B cell (primary cell): ENCODE results near the gene PLD5. TPM values are rescaled to one million over a fixed set of nuclear protein-coding genes. Genes with fewer than 3 reads are reported as not detected.
"Not testable (repeated sequence)": the region's sequence is repeated elsewhere in the genome, so short reads cannot be mapped to it uniquely, and the experiment has no call there.

Experiments used
- ATAC-seq: fragments of 200-7000 bp; cut with Tn5 transposase; one replicate; pipeline ENCODE4 v1.10.0; 2021; ENCODE audit warnings: low read depth, mild to moderate bottlenecking, moderate number of reproducible peaks, moderate library complexity
- CTCF ChIA-PET: fragments of 350-600 bp; sonication (Branson Sonifier 250); formaldehyde crosslinking; loops from one replicate; lab custom pipeline; 2021; ENCODE audit warnings: antibody characterized with exemption, inconsistent platforms; lab: Charles Lee
- POLR2A ChIA-PET: fragments of 350-600 bp; sonication (Branson Sonifier 250); formaldehyde crosslinking; loops from one replicate; lab custom pipeline; 2021; ENCODE audit warnings: antibody characterized with exemption; lab: Charles Lee
- DNase-seq: peaks from one replicate; pipeline ENCODE4 v3.0.0; 2013
- H2AFZ ChIP-seq: 2 replicates; pipeline ENCODE4 v1.6.1; 2012; ENCODE audit warnings: mild to moderate bottlenecking, low read depth, low read length; ENCODE audit not compliant: insufficient read depth, poor library complexity, severe bottlenecking
- H3K27ac ChIP-seq, 2 donors: 1 replicate in 1 of 2; 2 replicates in 1 of 2; pipeline ENCODE4 v1.5.1; 2012 to 2013; ENCODE audit warnings: low read length in 2 of 2, mild to moderate bottlenecking in 2 of 2, moderate library complexity in 1 of 2
- H3K27me3 ChIP-seq, 4 experiments: fragments of 200-600 bp in 1 of 4; sonication (generic) in 1 of 4; replicated peaks in 1 of 4; 1 replicate in 2 of 4; 2 replicates in 2 of 4; pipeline versions ENCODE4 v1.6.1 to v1.7.0; 2013 to 2016; ENCODE audit warnings: low read length in 3 of 4, mild to moderate bottlenecking in 2 of 4, mixed read lengths in 1 of 4, moderate library complexity in 1 of 4; ENCODE audit not compliant: insufficient read depth in 4 of 4, control insufficient read depth in 3 of 4; ENCODE audit errors: control extremely low read depth in 1 of 4
- H3K36me3 ChIP-seq, 2 experiments: replicated peaks in 1 of 2; 1 replicate in 1 of 2; 2 replicates in 1 of 2; pipeline versions ENCODE4 v1.6.1 to v1.7.1; 2013; ENCODE audit warnings: low read length in 1 of 2; ENCODE audit not compliant: insufficient read depth in 2 of 2, control insufficient read depth in 1 of 2; ENCODE audit errors: control extremely low read depth in 1 of 2, extremely low read depth in 1 of 2
- H3K4me1 ChIP-seq, 2 donors: fragments of 200-600 bp in 1 of 2; sonication (generic) in 1 of 2; 1 replicate in 1 of 2; 2 replicates in 1 of 2; pipeline versions ENCODE4 v1.5.1 to v1.6.1; 2013 to 2017; ENCODE audit warnings: low read length in 2 of 2; ENCODE audit not compliant: control insufficient read depth in 2 of 2, insufficient read depth in 2 of 2
- H3K4me2 ChIP-seq: replicated peaks from 2 replicates; pipeline ENCODE3; 2012; ENCODE audit warnings: mild to moderate bottlenecking, low read depth, low read length; ENCODE audit not compliant: poor library complexity, severe bottlenecking
- H3K4me3 ChIP-seq, 5 experiments: fragments of 200-600 bp in 1 of 5; sonication (generic) in 1 of 5; 1 replicate in 3 of 5; 2 replicates in 2 of 5; pipeline versions ENCODE4 v1.5.1 to v1.7.0; 2011 to 2016; ENCODE audit warnings: low read length in 4 of 5, mild to moderate bottlenecking in 4 of 5, low read depth in 2 of 5, control low read depth in 1 of 5, moderate library complexity in 1 of 5; ENCODE audit not compliant: insufficient read depth in 1 of 5; ENCODE audit errors: control extremely low read depth in 1 of 5, extremely low read depth in 1 of 5
- H3K79me2 ChIP-seq: fragments of 200-600 bp; sonication (generic); one replicate; pipeline ENCODE4 v1.6.0; 2016; ENCODE audit warnings: low read length; ENCODE audit not compliant: control insufficient read depth, insufficient read depth
- H3K9ac ChIP-seq: fragments of 200-600 bp; sonication (generic); 2 replicates; pipeline ENCODE4 v1.6.1; 2017; ENCODE audit warnings: mild to moderate bottlenecking, low read length, moderate library complexity
- H3K9me3 ChIP-seq, 3 donors: one replicate each; pipeline versions ENCODE4 v1.6.1 to v1.7.1; 2013; ENCODE audit warnings: low read length in 2 of 3; ENCODE audit not compliant: control insufficient read depth in 2 of 3, insufficient read depth in 1 of 3; ENCODE audit errors: control extremely low read depth in 1 of 3
- H4K20me1 ChIP-seq: 2 replicates; pipeline ENCODE4 v1.6.0; 2012; ENCODE audit warnings: mild to moderate bottlenecking, low read length; ENCODE audit not compliant: insufficient read depth, control insufficient read depth, poor library complexity, severe bottlenecking
- H3K27ac Mint-ChIP-seq: one replicate; pipeline ENCODE4 v1.8.0; 2021; ENCODE audit warnings: mixed read lengths
- H3K27me3 Mint-ChIP-seq: one replicate; pipeline ENCODE4 v1.8.0; 2021; ENCODE audit warnings: mixed read lengths
- H3K4me1 Mint-ChIP-seq: one replicate; pipeline ENCODE4 v1.8.0; 2021; ENCODE audit warnings: mixed read lengths
- H3K4me3 Mint-ChIP-seq: one replicate; pipeline ENCODE4 v1.8.0; 2021; ENCODE audit warnings: mixed read lengths
- H3K9me3 Mint-ChIP-seq: one replicate; pipeline ENCODE4 v1.8.0; 2022; ENCODE audit warnings: mixed read lengths; ENCODE audit not compliant: insufficient read depth
- CTCF ChIP-seq: fragments of 200-600 bp; IDR thresholded peaks from one replicate; pipeline ENCODE4 v1.8.0; 2022; ENCODE audit warnings: antibody characterized with exemption, mild to moderate bottlenecking
- EZH2 ChIP-seq: IDR thresholded peaks from 2 replicates; pipeline ENCODE4 v1.6.1; 2012; ENCODE audit warnings: borderline replicate concordance, low read depth, mild to moderate bottlenecking, moderate library complexity, low read length; ENCODE audit not compliant: insufficient read depth, poor library complexity, severe bottlenecking
- WGBS: methylation state at CpG from one replicate; pipeline ENCODE4 v1.1.5; 2013; ENCODE audit warnings: missing lambda C conversion rate; ENCODE audit not compliant: insufficient coverage; 5-methylcytosine and 5-hydroxymethylcytosine counted together
- intact Hi-C: fragments of 100-400 bp; cut with micrococcal nuclease; formaldehyde crosslinking; loops from one replicate; pipeline ENCODE4 v1.10.0; 2022
- polyA plus RNA-seq: library from polyadenylated mRNA; depleted of rRNA; stranded (reverse); fragments of >200 nt; gene quantifications from 2 replicates; pipeline ENCODE4 v1.2.3, GENCODE V29; 2012
- total RNA-seq, 2 donors: library from RNA; stranded (reverse); fragments of 120-200 nt in 1 of 2; gene quantifications; 1 replicate in 1 of 2; 2 replicates in 1 of 2; pipeline versions ENCODE4 v1.2.3 to v1.2.4, GENCODE V29; 2013 to 2022

PLD5 gene
- total and polyA plus RNA-seq, 2 donors (not counting 1 experiment from before 2014, with no cell fraction given) = 0.37 to 1.9 TPM

DNA sequence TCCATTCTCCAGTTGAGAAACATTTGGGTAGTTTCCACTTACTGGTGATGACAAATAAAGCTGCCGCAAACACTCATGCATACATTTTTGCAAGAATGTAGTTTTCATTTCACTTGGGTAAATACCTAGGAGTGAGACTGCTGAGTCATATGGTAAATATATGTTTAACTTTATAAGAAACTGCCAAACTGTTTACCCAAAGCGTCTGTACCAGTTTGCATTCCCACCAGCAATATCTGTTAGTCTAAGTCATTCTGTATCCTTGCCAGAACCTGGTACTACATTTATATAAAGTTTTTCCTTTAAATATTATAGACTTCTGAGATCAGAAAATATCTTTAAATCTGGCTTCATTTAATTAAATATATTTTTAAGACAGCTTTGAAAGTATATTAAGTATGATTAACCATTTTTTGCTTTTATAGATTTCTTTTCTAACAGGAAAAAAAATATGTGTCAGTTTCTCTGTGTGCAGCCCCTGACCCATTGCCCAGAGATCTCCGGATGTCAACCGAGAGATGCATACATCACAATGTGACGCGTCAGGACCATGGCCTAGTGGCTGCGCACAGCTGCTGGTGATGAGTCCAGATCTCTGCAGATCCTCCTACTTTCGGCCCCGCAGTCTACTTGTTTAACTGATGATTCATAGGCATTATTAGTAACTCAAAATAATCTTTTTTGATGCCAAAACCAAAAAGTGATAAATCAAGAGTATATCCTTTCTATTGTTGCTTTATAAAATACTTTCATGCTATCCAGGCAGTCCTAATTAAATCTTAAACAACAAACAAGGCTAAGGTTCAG lies 298.5 kb downstream of the PLD5 start:
- intact Hi-C loops = no loop called here
- H3K4me2 ChIP-seq = no peak overlapping the region
- TF ChIP-seq CTCF = no peak
- no peak for TF ChIP-seq EZH2
- H3K4me1 ChIP-seq = no peaks in the 10 kb centered on the region
- 100% methylated on average over 5 of the region's 9 CpGs for WGBS
- H3K9me3 ChIP-seq = no peaks in the 10 kb centered on the region
- H3K36me3 ChIP-seq = no peaks in the 10 kb centered on the region
- no peaks in the 10 kb centered on the region for H3K79me2 ChIP-seq
- no peak overlapping the region for H3K4me3 ChIP-seq
- ChIA-PET CTCF (no interaction called here), POLR2A (no interaction called here)
- Mint-ChIP-seq H3K27me3 (peaks cover 3% of the 10 kb centered on the region), H3K9me3 (no peaks in the 10 kb centered on the region), H3K27ac (no peak overlapping the region), H3K4me1 (no peaks in the 10 kb centered on the region), H3K4me3 (no peak overlapping the region)
- no peaks in the 10 kb centered on the region for H4K20me1 ChIP-seq
- no peak overlapping the region for H3K27ac ChIP-seq
- no peak overlapping the region for H2AFZ ChIP-seq
- DNase-seq (no peak), ATAC-seq (no peak)
- no peaks in the 10 kb centered on the region for H3K27me3 ChIP-seq
- H3K9ac ChIP-seq = no peak overlapping the region

GRCh38 chr1:242224878-242225766 lies 299.4 kb downstream of the PLD5 start:
- POLR2A ChIA-PET, H2AFZ ChIP-seq, CTCF ChIA-PET, H3K27ac Mint-ChIP-seq, H3K4me2 ChIP-seq, DNase-seq, H3K9me3 Mint-ChIP-seq, H3K4me1 ChIP-seq, H3K4me3 Mint-ChIP-seq, H3K79me2 ChIP-seq, H3K9ac ChIP-seq, H3K9me3 ChIP-seq, H3K4me1 Mint-ChIP-seq, H3K27me3 Mint-ChIP-seq, H3K4me3 ChIP-seq, H4K20me1 ChIP-seq, intact Hi-C loops, H3K36me3 ChIP-seq, ATAC-seq, H3K27ac ChIP-seq, H3K27me3 ChIP-seq: not testable (repeated sequence)
- 100% methylated on average over 2 of the region's 16 CpGs for WGBS
